ENCODE results near the gene ATP6V1E1. TPM values are rescaled to one million over a fixed set of nuclear protein-coding genes. Genes with fewer than 3 reads are reported as not detected.

The ATP6V1E1 gene
- total and polyA plus RNA-seq, 2 donors (not counting 1 experiment from before 2014, with no cell fraction given) = 51.3 to 82.6 TPM

GRCh38 chr22:17606496-17606895 is 22.1 kb downstream of the ATP6V1E1 start:
- no peaks in the 10 kb centered on the region for H3K4me1 ChIP-seq (ENCODE audit: control insufficient read depth in 2 of 2, insufficient read depth in 2 of 2, low read length in 2 of 2)
- DNase-seq (no peak), ATAC-seq (ENCODE audit: low read depth) (no peak)
- POLR2A ChIA-PET = no interaction called here
- H3K9ac ChIP-seq (ENCODE audit: low read length) = no peak overlapping the region
- H3K4me2 ChIP-seq (replicated peaks; ENCODE audit: low read depth, low read length, poor library complexity, severe bottlenecking) = no peak overlapping the region
- H3K27ac Mint-ChIP-seq = no peak overlapping the region
- TF ChIP-seq CTCF (IDR thresholded peaks at IDR 0.05) = no peak
- no peak for TF ChIP-seq EZH2 (IDR thresholded peaks at IDR 0.05; ENCODE audit: borderline replicate concordance, insufficient read depth, low read depth, low read length, poor library complexity, severe bottlenecking)
- no peak overlapping the region for H3K27ac ChIP-seq (ENCODE audit: low read length in 2 of 2)
- H3K9me3 ChIP-seq (ENCODE audit: control extremely low read depth in 1 of 3, control insufficient read depth in 2 of 3, insufficient read depth in 1 of 3, low read length in 2 of 3) = no peaks in the 10 kb centered on the region
- H2AFZ ChIP-seq (ENCODE audit: insufficient read depth, low read depth, low read length, poor library complexity, severe bottlenecking) = no peak overlapping the region
- no peaks in the 10 kb centered on the region for H3K9me3 Mint-ChIP-seq (ENCODE audit: insufficient read depth)
- CTCF ChIA-PET = no interaction called here
- no peaks in the 10 kb centered on the region for H3K27me3 Mint-ChIP-seq
- H3K4me1 Mint-ChIP-seq = peaks cover 1% of the 10 kb centered on the region
- peaks cover 66% of the 10 kb centered on the region for H4K20me1 ChIP-seq (ENCODE audit: control insufficient read depth, insufficient read depth, low read length, poor library complexity, severe bottlenecking)
- no peak overlapping the region for H3K4me3 ChIP-seq (ENCODE audit: control extremely low read depth in 1 of 5, extremely low read depth in 1 of 5, insufficient read depth in 1 of 5, low read depth in 2 of 5, low read length in 4 of 5)
- H3K36me3 ChIP-seq (replicated peaks in 1 of 2; ENCODE audit: control extremely low read depth in 1 of 2, control insufficient read depth in 1 of 2, extremely low read depth in 1 of 2, insufficient read depth in 2 of 2, low read length in 1 of 2) = peaks cover 0 to 41% of the 10 kb centered on the region in 2 experiments
- WGBS (ENCODE audit: insufficient coverage) = 87% methylated on average over 5 of the region's 5 CpGs
- no peaks in the 10 kb centered on the region for H3K27me3 ChIP-seq (replicated peaks in 1 of 4; ENCODE audit: control extremely low read depth in 1 of 4, control insufficient read depth in 3 of 4, insufficient read depth in 4 of 4, low read length in 3 of 4)
- intact Hi-C loops (cut with micrococcal nuclease) = no loop called here
- no peak overlapping the region for H3K4me3 Mint-ChIP-seq
- peaks cover 37% of the 10 kb centered on the region for H3K79me2 ChIP-seq (ENCODE audit: control insufficient read depth, insufficient read depth, low read length)

DNA sequence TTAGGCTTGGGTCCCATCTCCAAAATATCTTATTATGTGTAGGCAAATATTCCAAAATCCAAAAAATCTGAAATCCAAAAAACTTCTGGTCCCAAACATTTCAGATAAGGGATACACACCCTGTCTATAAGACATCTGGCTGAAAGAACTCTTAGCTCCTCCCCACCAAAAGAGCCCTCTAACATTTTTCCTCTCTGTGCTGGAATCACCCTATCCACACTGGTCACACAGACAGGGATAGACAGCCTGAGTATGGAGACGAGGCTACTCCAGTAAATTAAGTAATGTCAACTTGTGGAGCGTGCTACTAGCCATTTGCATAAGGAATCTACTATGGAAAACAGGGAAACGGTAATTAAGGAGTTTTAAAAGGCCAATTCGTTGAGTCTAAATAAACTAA is 24.9 kb downstream of the ATP6V1E1 start:
- Histone ChIP-seq H3K4me2 (replicated peaks; ENCODE audit: low read depth, low read length, poor library complexity, severe bottlenecking) (no peak overlapping the region), H3K9me3 (ENCODE audit: control extremely low read depth in 1 of 3, control insufficient read depth in 2 of 3, insufficient read depth in 1 of 3, low read length in 2 of 3) (no peaks in the 10 kb centered on the region), H3K27ac (ENCODE audit: low read length in 2 of 2) (no peak overlapping the region), H3K79me2 (ENCODE audit: control insufficient read depth, insufficient read depth, low read length) (peaks cover 21% of the 10 kb centered on the region), H3K4me1 (ENCODE audit: control insufficient read depth in 2 of 2, insufficient read depth in 2 of 2, low read length in 2 of 2) (no peaks in the 10 kb centered on the region), H4K20me1 (ENCODE audit: control insufficient read depth, insufficient read depth, low read length, poor library complexity, severe bottlenecking) (peaks cover 63% of the 10 kb centered on the region), H3K4me3 (ENCODE audit: control extremely low read depth in 1 of 5, extremely low read depth in 1 of 5, insufficient read depth in 1 of 5, low read depth in 2 of 5, low read length in 4 of 5) (no peak overlapping the region), H3K27me3 (replicated peaks in 1 of 4; ENCODE audit: control extremely low read depth in 1 of 4, control insufficient read depth in 3 of 4, insufficient read depth in 4 of 4, low read length in 3 of 4) (no peaks in the 10 kb centered on the region), H2AFZ (ENCODE audit: insufficient read depth, low read depth, low read length, poor library complexity, severe bottlenecking) (no peak overlapping the region), H3K36me3 (replicated peaks in 1 of 2; ENCODE audit: control extremely low read depth in 1 of 2, control insufficient read depth in 1 of 2, extremely low read depth in 1 of 2, insufficient read depth in 2 of 2, low read length in 1 of 2) (peaks cover 1 to 49% of the 10 kb centered on the region in 2 experiments), H3K9ac (ENCODE audit: low read length) (no peak overlapping the region)
- no peak for DNase-seq
- intact Hi-C loops (cut with micrococcal nuclease) = no loop called here
- H3K27ac Mint-ChIP-seq = no peak overlapping the region
- H3K4me1 Mint-ChIP-seq = no peaks in the 10 kb centered on the region
- POLR2A ChIA-PET = no interaction called here
- no peak for TF ChIP-seq CTCF (IDR thresholded peaks at IDR 0.05)
- no peak for TF ChIP-seq EZH2 (IDR thresholded peaks at IDR 0.05; ENCODE audit: borderline replicate concordance, insufficient read depth, low read depth, low read length, poor library complexity, severe bottlenecking)
- no peak overlapping the region for H3K4me3 Mint-ChIP-seq
- WGBS (ENCODE audit: insufficient coverage) = 100% methylated on average over 2 of the region's 4 CpGs
- no peaks in the 10 kb centered on the region for H3K9me3 Mint-ChIP-seq (ENCODE audit: insufficient read depth)
- ATAC-seq (ENCODE audit: low read depth) = no peak
- H3K27me3 Mint-ChIP-seq = no peaks in the 10 kb centered on the region
- CTCF ChIA-PET = no interaction called here
